H1 (cell line): Measurements from ENCODE around the gene COL20A1.

ENCODE experiments used
- SRF ChIP-seq: IDR thresholded peaks from 2 replicates; pipeline ENCODE4 v1.6.1; 2011; ENCODE audit warnings: mild to moderate bottlenecking, low read depth, low read length, moderate library complexity
- SUZ12 ChIP-seq: fragments of 200-600 bp; sonication (generic); IDR thresholded peaks from 2 replicates; pipeline ENCODE4 v1.6.1; 2012; ENCODE audit warnings: mild to moderate bottlenecking, inconsistent platforms, low read length, moderate library complexity, mixed read lengths
- TF ChIP-seq, protein P1 (sequence below), 3 experiments: IDR thresholded peaks; 1 replicate in 2 of 3; 2 replicates in 1 of 3; pipeline versions ENCODE4 v1.5.1 to v1.6.1; 2011; ENCODE audit warnings: low read length in 3 of 3, mild to moderate bottlenecking in 3 of 3, inconsistent platforms in 2 of 3, low read depth in 1 of 3, moderate library complexity in 1 of 3; ENCODE audit not compliant: insufficient read depth in 1 of 3; ENCODE audit errors: control extremely low read depth in 1 of 3

DNA sequence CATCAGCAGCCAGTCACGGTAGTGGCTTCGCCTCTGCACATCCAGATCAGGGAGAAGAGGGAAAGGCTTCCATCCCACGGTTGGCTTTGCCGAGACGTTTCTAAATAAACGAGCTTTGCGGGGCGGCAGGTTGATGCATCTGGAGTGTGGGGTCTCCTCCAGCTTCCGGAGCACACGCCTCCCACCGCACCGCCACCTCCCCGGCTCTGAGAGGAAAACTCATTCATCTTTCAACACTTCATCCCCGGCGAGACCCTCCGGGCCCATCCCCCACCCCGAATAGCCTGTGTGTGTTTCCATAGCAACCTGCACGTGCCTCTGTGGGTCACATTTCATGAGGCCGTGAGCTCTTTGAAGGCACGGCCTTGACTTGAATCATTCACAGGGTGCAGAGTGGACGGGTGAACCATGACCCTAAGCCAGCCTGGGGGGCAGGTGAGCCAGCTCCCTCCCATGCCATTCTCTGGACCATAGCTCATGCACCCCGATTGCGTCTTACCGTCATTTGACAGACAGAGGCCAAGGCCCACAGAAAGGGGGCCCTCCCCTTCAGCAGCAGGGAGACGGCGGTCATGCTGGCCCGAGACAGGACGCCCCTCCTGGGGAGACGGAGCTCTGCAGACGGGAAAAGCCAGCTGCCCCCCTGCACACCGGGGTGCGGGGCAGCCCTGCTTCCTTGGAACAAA lies 84.4 kb downstream of the COL20A1 start:
- TF ChIP-seq, protein P1, sequence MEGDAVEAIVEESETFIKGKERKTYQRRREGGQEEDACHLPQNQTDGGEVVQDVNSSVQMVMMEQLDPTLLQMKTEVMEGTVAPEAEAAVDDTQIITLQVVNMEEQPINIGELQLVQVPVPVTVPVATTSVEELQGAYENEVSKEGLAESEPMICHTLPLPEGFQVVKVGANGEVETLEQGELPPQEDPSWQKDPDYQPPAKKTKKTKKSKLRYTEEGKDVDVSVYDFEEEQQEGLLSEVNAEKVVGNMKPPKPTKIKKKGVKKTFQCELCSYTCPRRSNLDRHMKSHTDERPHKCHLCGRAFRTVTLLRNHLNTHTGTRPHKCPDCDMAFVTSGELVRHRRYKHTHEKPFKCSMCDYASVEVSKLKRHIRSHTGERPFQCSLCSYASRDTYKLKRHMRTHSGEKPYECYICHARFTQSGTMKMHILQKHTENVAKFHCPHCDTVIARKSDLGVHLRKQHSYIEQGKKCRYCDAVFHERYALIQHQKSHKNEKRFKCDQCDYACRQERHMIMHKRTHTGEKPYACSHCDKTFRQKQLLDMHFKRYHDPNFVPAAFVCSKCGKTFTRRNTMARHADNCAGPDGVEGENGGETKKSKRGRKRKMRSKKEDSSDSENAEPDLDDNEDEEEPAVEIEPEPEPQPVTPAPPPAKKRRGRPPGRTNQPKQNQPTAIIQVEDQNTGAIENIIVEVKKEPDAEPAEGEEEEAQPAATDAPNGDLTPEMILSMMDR (IDR thresholded peaks at IDR 0.05; ENCODE audit: control extremely low read depth in 1 of 3, insufficient read depth in 1 of 3, low read depth in 1 of 3, low read length in 3 of 3), result peak in 2 of 3 experiments; percentile 24 to 35; a peak in 2 of 4 replicates
- TF ChIP-seq SRF (no peak), SUZ12 (no peak)
